Gastrocnemius medialis (tissue), 4 donors: ENCODE results near the gene CTIF.

ENCODE experiments used
- POLR2A ChIP-seq, 2 donors: fragments of 450-650 bp; IDR thresholded peaks; one replicate each; pipeline ENCODE4 v1.6.1; 2017; ENCODE audit warnings: antibody characterized with exemption in 2 of 2, mild to moderate bottlenecking in 2 of 2, moderate library complexity in 2 of 2
- TF ChIP-seq, protein P1 (sequence below), 5 experiments: fragments of 450-650 bp in 3 of 5; fragments of 200-600 bp in 2 of 5; sonication (generic) in 2 of 5; IDR thresholded peaks in 4 of 5; conservative IDR thresholded peaks in 1 of 5; 1 replicate in 4 of 5; 2 replicates in 1 of 5; pipeline ENCODE4 v1.5.1; 2016 to 2019; ENCODE audit warnings: antibody characterized with exemption in 5 of 5, mild to moderate bottlenecking in 3 of 5, moderate library complexity in 3 of 5

DNA sequence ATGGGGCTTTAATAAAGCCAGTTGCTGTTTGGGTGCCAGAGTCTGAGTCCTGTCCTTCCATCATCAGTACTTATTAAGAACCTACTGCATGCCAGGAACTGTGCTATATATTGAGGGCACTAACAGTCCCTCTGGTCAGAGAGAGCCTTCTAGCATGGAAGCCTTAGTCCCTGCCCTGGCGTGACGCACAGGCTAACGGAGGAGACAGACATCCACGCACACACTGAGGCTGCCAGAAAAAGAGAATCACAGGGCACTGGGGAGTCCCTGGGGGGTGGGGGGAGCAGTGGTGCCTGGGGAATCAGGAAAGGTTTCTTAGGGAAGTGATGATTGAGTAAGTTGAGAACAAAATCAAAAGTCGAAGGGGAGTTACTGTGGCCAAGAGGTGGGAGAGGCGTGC lies 31.5 kb downstream of the CTIF start:
- TF ChIP-seq, protein P1, sequence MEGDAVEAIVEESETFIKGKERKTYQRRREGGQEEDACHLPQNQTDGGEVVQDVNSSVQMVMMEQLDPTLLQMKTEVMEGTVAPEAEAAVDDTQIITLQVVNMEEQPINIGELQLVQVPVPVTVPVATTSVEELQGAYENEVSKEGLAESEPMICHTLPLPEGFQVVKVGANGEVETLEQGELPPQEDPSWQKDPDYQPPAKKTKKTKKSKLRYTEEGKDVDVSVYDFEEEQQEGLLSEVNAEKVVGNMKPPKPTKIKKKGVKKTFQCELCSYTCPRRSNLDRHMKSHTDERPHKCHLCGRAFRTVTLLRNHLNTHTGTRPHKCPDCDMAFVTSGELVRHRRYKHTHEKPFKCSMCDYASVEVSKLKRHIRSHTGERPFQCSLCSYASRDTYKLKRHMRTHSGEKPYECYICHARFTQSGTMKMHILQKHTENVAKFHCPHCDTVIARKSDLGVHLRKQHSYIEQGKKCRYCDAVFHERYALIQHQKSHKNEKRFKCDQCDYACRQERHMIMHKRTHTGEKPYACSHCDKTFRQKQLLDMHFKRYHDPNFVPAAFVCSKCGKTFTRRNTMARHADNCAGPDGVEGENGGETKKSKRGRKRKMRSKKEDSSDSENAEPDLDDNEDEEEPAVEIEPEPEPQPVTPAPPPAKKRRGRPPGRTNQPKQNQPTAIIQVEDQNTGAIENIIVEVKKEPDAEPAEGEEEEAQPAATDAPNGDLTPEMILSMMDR (IDR thresholded peaks at IDR 0.05 in 4 of 5, conservative IDR thresholded peaks at IDR 0.05 in 1 of 5): no peak
- TF ChIP-seq POLR2A (IDR thresholded peaks at IDR 0.05): no peak
